OCI-LY7 (cell line): Measurements from ENCODE around the gene MACROD2. TPM values are rescaled to one million over a fixed set of nuclear protein-coding genes. Genes with fewer than 3 reads are reported as not detected.

ENCODE experiments used
- BruUV-seq: library from RNA; stranded (reverse); fragments of 400-500 nt; replicated peaks from 2 replicates; lab custom pipeline; 2021; lab: Mats Ljungman, UMichigan
- CTCF ChIA-PET: fragments of 300-600 bp; sonication (Branson Sonifier 250); formaldehyde crosslinking; loops from one replicate; lab custom pipeline; 2022; ENCODE audit warnings: antibody characterized with exemption; ENCODE audit not compliant: unreplicated experiment; lab: Charles Lee
- POLR2A ChIA-PET: fragments of 300-600 bp; sonication (Branson Sonifier 250); formaldehyde crosslinking; loops from one replicate; lab custom pipeline; 2022; ENCODE audit warnings: antibody characterized with exemption; lab: Charles Lee
- DNase-seq: peaks from one replicate; pipeline ENCODE4 v3.0.0-alpha.2; 2015; ENCODE audit warnings: low spot score
- H2AFZ ChIP-seq: fragments of 200-600 bp; sonication (generic), shearing (Covaris generic); 2 replicates; pipeline ENCODE4 v1.6.1; 2014; ENCODE audit warnings: mild to moderate bottlenecking, antibody characterized with exemption, low read length, moderate library complexity
- H3K27ac ChIP-seq: fragments of 200-600 bp; sonication (generic); 2 replicates; pipeline ENCODE4 v1.5.1; 2014; ENCODE audit warnings: mixed run types, low read depth, mild to moderate bottlenecking, moderate library complexity, low read length, inconsistent platforms; ENCODE audit not compliant: poor library complexity, severe bottlenecking
- H3K36me3 ChIP-seq: fragments of 200-600 bp; sonication (generic); 2 replicates; pipeline ENCODE4 v1.6.1; 2014; ENCODE audit warnings: mild to moderate bottlenecking, antibody characterized with exemption, low read length, moderate library complexity, mixed read lengths; ENCODE audit not compliant: insufficient read depth
- H3K4me1 ChIP-seq: fragments of 200-600 bp; sonication (generic); 2 replicates; pipeline ENCODE4 v1.5.1; 2014; ENCODE audit warnings: mild to moderate bottlenecking, low read length; ENCODE audit not compliant: insufficient read depth, poor library complexity, severe bottlenecking
- H3K4me2 ChIP-seq: fragments of 200-600 bp; sonication (generic); 2 replicates; pipeline ENCODE4 v1.6.1; 2014; ENCODE audit warnings: mild to moderate bottlenecking, low read length
- H3K4me3 ChIP-seq: fragments of 200-600 bp; sonication (generic); 2 replicates; pipeline ENCODE4 v1.5.1; 2014; ENCODE audit warnings: mild to moderate bottlenecking, low read depth, low read length; ENCODE audit not compliant: poor library complexity, severe bottlenecking
- H3K79me2 ChIP-seq: fragments of 200-600 bp; sonication (generic); 2 replicates; pipeline ENCODE4 v1.6.1; 2016; ENCODE audit warnings: low read depth, mild to moderate bottlenecking, low read length, moderate library complexity, mixed read lengths; ENCODE audit not compliant: insufficient read depth
- H3K9me2 ChIP-seq: fragments of 200-600 bp; sonication (generic); 2 replicates; pipeline ENCODE4 v1.6.1; 2016; ENCODE audit warnings: mild to moderate bottlenecking, low read length, mixed read lengths; ENCODE audit not compliant: insufficient read depth
- H3K9me3 ChIP-seq: fragments of 200-600 bp; sonication (generic); 2 replicates; pipeline ENCODE4 v1.6.1; 2014; ENCODE audit warnings: mild to moderate bottlenecking, mixed run types, low read length, mixed read lengths
- H4K20me1 ChIP-seq: fragments of 200-600 bp; sonication (generic); 2 replicates; pipeline ENCODE4 v1.6.1; 2014; ENCODE audit warnings: mild to moderate bottlenecking, antibody characterized with exemption, low read length, moderate library complexity, mixed read lengths; ENCODE audit not compliant: insufficient read depth
- CTCF ChIP-seq: fragments of 200-600 bp; sonication (generic); conservative IDR thresholded peaks from 2 replicates; pipeline ENCODE4 v1.5.1; 2014; ENCODE audit warnings: mild to moderate bottlenecking, antibody characterized with exemption, low read length, moderate library complexity, mixed read lengths
- EZH2phosphoT487 ChIP-seq: fragments of 200-600 bp; sonication (generic); IDR thresholded peaks from 2 replicates; pipeline ENCODE4 v1.6.1; 2018; ENCODE audit warnings: low read depth, borderline replicate concordance, mild to moderate bottlenecking, mixed run types, antibody characterized with exemption, low read length, moderate library complexity, mixed read lengths
- intact Hi-C: fragments of 100-400 bp; cut with micrococcal nuclease; formaldehyde crosslinking; loops from one replicate; pipeline ENCODE4 v1.10.0; 2022; ENCODE audit not compliant: unreplicated experiment
- total RNA-seq, 2 experiments: library from RNA; depleted of rRNA in 1 of 2; stranded (reverse); fragments of >200 nt in 1 of 2; shearing (Covaris generic) in 1 of 2; gene quantifications; 2 replicates each; pipeline ENCODE4 v1.2.3, GENCODE V29; 2014 to 2022

The MACROD2 gene
- total RNA-seq, 2 experiments from 2014 or later, result 0.09 to 4.5 TPM

- H3K9me2 ChIP-seq, result no peaks in the 10 kb centered on the region
- ChIA-PET CTCF (no interaction called here), POLR2A (no interaction called here)
- intact Hi-C loops, result no loop called here
- no peaks in the 10 kb centered on the region for H3K79me2 ChIP-seq
- no peak overlapping the region for H3K4me3 ChIP-seq
- no peaks in the 10 kb centered on the region for H3K36me3 ChIP-seq
- H4K20me1 ChIP-seq, result no peaks in the 10 kb centered on the region
- TF ChIP-seq EZH2phosphoT487 (no peak), CTCF (no peak)
- H3K4me1 ChIP-seq, result no peaks in the 10 kb centered on the region
- no TSS peak for BruUV-seq
- no peak for DNase-seq
- H3K27ac ChIP-seq, result no peak overlapping the region
- H3K4me2 ChIP-seq, result no peak overlapping the region
- no peaks in the 10 kb centered on the region for H3K9me3 ChIP-seq
- H2AFZ ChIP-seq, result no peak overlapping the region
These were observed 1073.2 kb downstream of the MACROD2 start for GRCh38 chr20:15068486-15068885.

- no peaks in the 10 kb centered on the region for H3K9me2 ChIP-seq
- H3K79me2 ChIP-seq, result no peaks in the 10 kb centered on the region
- H3K4me2 ChIP-seq, result no peak overlapping the region
- no peak overlapping the region for H2AFZ ChIP-seq
- ChIA-PET CTCF (no interaction called here), POLR2A (no interaction called here)
- no peaks in the 10 kb centered on the region for H3K9me3 ChIP-seq
- H3K36me3 ChIP-seq, result no peaks in the 10 kb centered on the region
- DNase-seq, result no peak
- H4K20me1 ChIP-seq, result no peaks in the 10 kb centered on the region
- no peaks in the 10 kb centered on the region for H3K4me1 ChIP-seq
- no peak overlapping the region for H3K27ac ChIP-seq
- BruUV-seq, result no TSS peak
- TF ChIP-seq CTCF, result no peak
- no peak for TF ChIP-seq EZH2phosphoT487
- intact Hi-C loops, result no loop called here
- no peak overlapping the region for H3K4me3 ChIP-seq
These were observed 1074.0 kb downstream of the MACROD2 start for GRCh38 chr20:15069355-15069754.

DNA sequence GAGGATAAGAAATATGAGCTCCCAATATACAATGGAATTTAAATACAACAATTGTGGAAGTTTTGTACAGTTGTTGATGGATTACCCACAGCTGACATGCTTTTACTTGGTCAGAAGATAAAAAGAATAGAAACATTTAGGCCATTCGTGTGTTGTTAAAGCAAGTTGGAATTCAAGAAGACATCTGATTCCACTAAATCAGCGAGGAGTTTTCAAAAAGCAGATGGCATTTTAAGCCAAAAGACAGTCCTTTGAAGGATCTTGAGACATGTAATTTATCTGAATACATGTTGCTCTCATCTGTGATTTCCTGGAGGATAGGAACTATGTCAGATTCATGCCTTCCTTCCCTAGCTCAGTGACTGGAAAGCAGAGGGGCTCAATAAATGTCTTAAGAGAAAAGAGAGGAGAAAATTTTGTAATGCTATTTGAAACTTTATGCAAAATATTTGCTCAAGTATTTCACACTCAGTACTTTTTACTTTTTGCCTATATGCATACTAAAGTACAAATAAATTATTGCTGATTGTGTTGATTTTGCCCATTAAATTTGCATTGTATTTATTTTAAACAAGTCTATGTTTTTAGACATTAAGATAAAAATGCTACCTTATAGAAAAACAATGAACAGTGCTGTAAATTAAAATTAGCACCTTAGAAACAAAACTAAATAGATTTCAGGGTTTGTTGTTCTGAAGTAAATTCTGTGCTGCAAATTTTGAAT, 1075.9 kb downstream of the MACROD2 start:
- H2AFZ ChIP-seq, result no peak overlapping the region

More for the DNA sequence above, 1075.9 kb downstream of the MACROD2 start:
- Histone ChIP-seq H3K9me2 (no peaks in the 10 kb centered on the region), H3K4me3 (no peak overlapping the region), H3K4me2 (no peak overlapping the region), H3K4me1 (no peaks in the 10 kb centered on the region), H3K27ac (no peak overlapping the region), H4K20me1 (no peaks in the 10 kb centered on the region), H3K79me2 (no peaks in the 10 kb centered on the region), H3K36me3 (no peaks in the 10 kb centered on the region), H3K9me3 (no peaks in the 10 kb centered on the region)
- DNase-seq, result no peak
- POLR2A ChIA-PET, result interaction anchor here (0.7 kb wide), 2 partner anchors 12 to 270 kb away, joined by 3 read pairs; no protein-coding TSS in a partner anchor
- no peak for TF ChIP-seq CTCF
- no peak for TF ChIP-seq EZH2phosphoT487
- intact Hi-C loops, result no loop called here
- no TSS peak for BruUV-seq
- CTCF ChIA-PET, result no interaction called here
